HEK293T (cell line): ENCODE results near the gene ARID1B.

Source experiments
- CTCF ChIA-PET: fragments of 350-600 bp; formaldehyde crosslinking; extraction: SDS; loops from one replicate; lab custom pipeline; 2021; ENCODE audit warnings: antibody characterized with exemption, inconsistent platforms; lab: Yijun Ruan, JAX
- POLR2A ChIA-PET: fragments of 350-600 bp; formaldehyde crosslinking; extraction: SDS; loops from one replicate; lab custom pipeline; 2020; ENCODE audit warnings: antibody characterized with exemption, inconsistent platforms; lab: Yijun Ruan, JAX
- DNase-seq: peaks from one replicate; pipeline ENCODE4 v3.0.0; 2012; ENCODE audit warnings: mixed read lengths; ENCODE audit errors: extremely low spot score
- ARNT ChIP-seq: fragments of 450-650 bp; IDR thresholded peaks from 2 replicates; pipeline ENCODE4 v1.6.1; 2017; ENCODE audit warnings: mild to moderate bottlenecking
- BHLHE40 ChIP-seq: fragments of 450-650 bp; IDR thresholded peaks from 2 replicates; pipeline ENCODE4 v1.6.1; 2016; ENCODE audit warnings: mild to moderate bottlenecking, moderate library complexity, borderline replicate concordance
- CTBP1 ChIP-seq: fragments of 450-650 bp; IDR thresholded peaks from 2 replicates; pipeline ENCODE4 v1.6.1; 2016; ENCODE audit warnings: borderline replicate concordance
- ELF4 ChIP-seq: fragments of 450-650 bp; IDR thresholded peaks from 2 replicates; pipeline ENCODE4 v1.6.1; 2017; ENCODE audit warnings: antibody characterized with exemption
- FOXA1 ChIP-seq: fragments of 450-650 bp; IDR thresholded peaks from 2 replicates; pipeline ENCODE4 v1.6.1; 2016; ENCODE audit warnings: mild to moderate bottlenecking
- FOXK2 ChIP-seq: fragments of 450-650 bp; IDR thresholded peaks from 2 replicates; pipeline ENCODE4 v1.6.1; 2016; ENCODE audit warnings: mild to moderate bottlenecking
- FOXM1 ChIP-seq: fragments of 450-650 bp; IDR thresholded peaks from 2 replicates; pipeline ENCODE4 v1.6.1; 2017; ENCODE audit warnings: mild to moderate bottlenecking, borderline replicate concordance
- HDGF ChIP-seq: fragments of 450-650 bp; IDR thresholded peaks from 2 replicates; pipeline ENCODE4 v1.6.1; 2017; ENCODE audit warnings: antibody characterized with exemption, borderline replicate concordance
- L3MBTL2 ChIP-seq: fragments of 450-650 bp; conservative IDR thresholded peaks from 2 replicates; pipeline ENCODE4 v1.6.1; 2016; ENCODE audit warnings: mild to moderate bottlenecking
- LEF1 ChIP-seq: fragments of 450-650 bp; IDR thresholded peaks from 2 replicates; pipeline ENCODE4 v1.6.1; 2017; ENCODE audit warnings: mild to moderate bottlenecking, borderline replicate concordance
- NFRKB ChIP-seq: fragments of 450-650 bp; IDR thresholded peaks from 2 replicates; pipeline ENCODE4 v1.6.1; 2016; ENCODE audit warnings: mild to moderate bottlenecking, moderate library complexity
- SP1 ChIP-seq: fragments of 450-650 bp; IDR thresholded peaks from 2 replicates; pipeline ENCODE4 v1.6.1; 2017
- SUZ12 ChIP-seq: fragments of 450-650 bp; IDR thresholded peaks from 2 replicates; pipeline ENCODE4 v1.6.1; 2016; ENCODE audit warnings: mild to moderate bottlenecking
- TARDBP ChIP-seq: fragments of 450-650 bp; IDR thresholded peaks from 2 replicates; pipeline ENCODE4 v1.6.1; 2016
- ZNF384 ChIP-seq: fragments of 450-650 bp; IDR thresholded peaks from 2 replicates; pipeline ENCODE4 v1.6.1; 2016
- TF ChIP-seq, protein P1 (sequence below): fragments of 450-650 bp; IDR thresholded peaks from 2 replicates; pipeline ENCODE4 v1.6.1; 2016

Gene ARID1B

DNA sequence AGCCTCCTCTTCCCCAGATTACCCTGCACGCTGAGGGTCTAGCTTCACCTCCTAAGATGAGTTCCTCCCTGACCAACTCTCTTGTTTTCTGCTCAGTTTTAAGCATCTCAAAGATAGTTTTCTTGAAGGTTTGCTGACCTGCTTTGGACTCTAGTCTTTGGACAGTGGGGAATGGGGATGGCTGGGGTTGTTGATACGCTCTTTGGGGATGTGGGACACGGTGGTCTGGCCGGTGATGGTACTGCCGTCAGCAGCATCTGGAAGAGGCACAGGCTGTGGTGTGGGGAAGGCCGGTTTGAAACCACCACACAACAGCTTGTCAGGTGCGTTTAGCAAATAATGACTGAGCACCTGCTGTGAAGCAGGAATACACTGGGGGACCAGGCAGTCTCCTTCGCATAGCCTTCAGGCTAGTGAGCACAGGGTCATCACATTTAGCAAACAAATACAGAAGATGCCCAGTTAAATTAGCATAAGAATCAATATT is 452.0 kb downstream of the ARID1B start:
- CTCF ChIA-PET = no interaction called here
- TF ChIP-seq SP1 (no peak), LEF1 (no peak), SUZ12 (no peak), FOXM1 (no peak), ARNT (no peak), BHLHE40 (no peak), HDGF (no peak), TARDBP (no peak), CTBP1 (no peak)
- TF ChIP-seq, protein P1, sequence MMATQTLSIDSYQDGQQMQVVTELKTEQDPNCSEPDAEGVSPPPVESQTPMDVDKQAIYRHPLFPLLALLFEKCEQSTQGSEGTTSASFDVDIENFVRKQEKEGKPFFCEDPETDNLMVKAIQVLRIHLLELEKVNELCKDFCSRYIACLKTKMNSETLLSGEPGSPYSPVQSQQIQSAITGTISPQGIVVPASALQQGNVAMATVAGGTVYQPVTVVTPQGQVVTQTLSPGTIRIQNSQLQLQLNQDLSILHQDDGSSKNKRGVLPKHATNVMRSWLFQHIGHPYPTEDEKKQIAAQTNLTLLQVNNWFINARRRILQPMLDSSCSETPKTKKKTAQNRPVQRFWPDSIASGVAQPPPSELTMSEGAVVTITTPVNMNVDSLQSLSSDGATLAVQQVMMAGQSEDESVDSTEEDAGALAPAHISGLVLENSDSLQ = no peak
- no peak for DNase-seq

DNA sequence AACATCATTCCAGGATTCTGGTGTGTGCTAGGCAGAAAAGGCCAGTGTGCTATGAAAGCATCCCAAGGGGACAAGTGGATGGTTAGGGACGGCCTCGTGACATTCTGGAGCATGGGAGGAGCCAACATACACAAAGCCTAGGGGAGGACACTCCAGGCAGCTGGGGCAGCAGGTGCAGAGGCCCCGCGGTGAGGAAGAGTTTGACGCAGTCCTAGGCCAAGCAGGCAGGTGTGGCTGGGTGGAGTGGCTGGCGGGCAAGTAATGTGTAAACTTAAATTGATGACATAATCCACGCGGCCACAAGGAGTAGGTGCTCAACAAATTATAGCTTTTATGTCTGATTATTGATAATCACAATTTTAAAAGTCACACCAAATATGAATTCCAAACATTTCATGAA is 452.5 kb downstream of the ARID1B start:
- ChIA-PET CTCF (no interaction called here), POLR2A (no interaction called here)
- no peak for DNase-seq
- no peak for TF ChIP-seq TARDBP
- no peak for TF ChIP-seq SP1
- no peak for TF ChIP-seq FOXM1
- TF ChIP-seq BHLHE40 = no peak
- TF ChIP-seq FOXK2 = no peak
- no peak for TF ChIP-seq ELF4

More for the DNA sequence above, 452.0 kb downstream of the ARID1B start:
- POLR2A ChIA-PET = no interaction called here

DNA sequence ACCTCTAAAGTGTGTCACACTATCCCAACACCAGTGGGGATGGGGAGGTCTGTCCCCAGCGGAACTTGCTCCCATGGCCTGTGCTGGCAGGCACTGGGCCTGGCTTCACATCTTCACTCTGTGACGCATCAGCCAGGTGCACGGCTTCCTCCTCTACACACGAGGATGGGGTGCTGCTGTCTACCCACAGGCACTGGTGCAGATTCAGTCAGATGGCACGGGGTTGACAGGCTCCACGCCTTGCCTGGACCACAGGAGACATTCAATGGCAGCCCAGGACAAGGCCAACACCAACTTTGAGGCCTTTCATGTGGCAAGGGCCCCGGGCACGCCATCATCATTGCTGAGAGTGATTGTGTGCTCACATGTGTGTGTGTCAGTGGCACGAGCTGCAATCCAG is 453.7 kb downstream of the ARID1B start:
- POLR2A ChIA-PET = interaction anchor here (0.5 kb wide), 1 partner anchor 1679 kb away, joined by 3 read pairs; no protein-coding TSS in a partner anchor
- TF ChIP-seq LEF1 = no peak
- no peak for TF ChIP-seq FOXM1
- TF ChIP-seq NFRKB = no peak
- TF ChIP-seq ARNT = no peak
- TF ChIP-seq TARDBP = no peak
- no peak for TF ChIP-seq FOXK2
- TF ChIP-seq SUZ12 = no peak
- TF ChIP-seq SP1 = no peak
- TF ChIP-seq HDGF = no peak
- TF ChIP-seq, protein P1 = no peak
- CTCF ChIA-PET = no interaction called here
- DNase-seq = no peak

DNA sequence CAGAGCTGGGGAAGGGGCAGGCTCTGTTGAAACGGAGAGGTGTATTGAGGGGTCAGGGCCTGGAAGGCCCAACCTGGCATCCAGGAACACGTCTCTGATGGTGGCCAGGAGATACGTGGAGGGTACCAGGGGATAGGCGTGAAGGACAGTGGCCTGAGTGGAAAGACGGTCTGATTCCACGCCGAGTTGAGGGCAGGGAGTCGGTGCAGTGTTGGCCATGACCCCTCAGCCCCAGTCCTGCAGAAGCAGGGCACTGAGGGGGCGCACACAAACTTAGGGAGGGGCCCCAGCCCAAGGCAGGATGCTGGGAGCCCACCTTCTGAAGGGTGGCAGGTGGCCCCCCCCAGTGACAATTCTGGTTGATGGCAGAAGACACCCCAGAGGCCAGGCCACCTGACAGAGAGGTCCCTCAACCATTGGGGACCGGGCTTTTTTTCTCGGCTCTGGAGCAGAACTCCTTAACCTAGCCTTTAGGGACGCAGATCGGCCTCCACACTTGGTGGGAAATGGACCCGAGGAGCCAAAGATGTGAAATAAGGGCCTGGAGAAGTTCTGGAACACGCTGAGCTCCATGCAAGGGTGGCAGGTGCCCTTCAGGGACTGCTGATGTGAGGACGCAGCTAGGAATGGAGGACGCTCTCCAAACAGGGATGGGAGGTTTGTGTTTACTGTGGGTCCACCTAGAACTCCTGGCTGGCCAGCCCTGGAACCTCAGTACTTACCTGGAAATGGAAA is 455.1 kb downstream of the ARID1B start:
- TF ChIP-seq SUZ12 = no peak
- no peak for TF ChIP-seq FOXM1
- TF ChIP-seq SP1 = no peak
- TF ChIP-seq L3MBTL2 = no peak
- TF ChIP-seq ZNF384 = no peak
- TF ChIP-seq, protein P1 = no peak
- TF ChIP-seq FOXA1 = no peak
- no peak for TF ChIP-seq HDGF
- no peak for TF ChIP-seq NFRKB
- TF ChIP-seq CTBP1 = no peak
- TF ChIP-seq ARNT = no peak
- TF ChIP-seq BHLHE40 = no peak
- no peak for TF ChIP-seq TARDBP
- no peak for TF ChIP-seq FOXK2
- no peak for TF ChIP-seq LEF1
- TF ChIP-seq ELF4 = no peak
- POLR2A ChIA-PET = no interaction called here
- CTCF ChIA-PET = no interaction called here
- no peak for DNase-seq

DNA sequence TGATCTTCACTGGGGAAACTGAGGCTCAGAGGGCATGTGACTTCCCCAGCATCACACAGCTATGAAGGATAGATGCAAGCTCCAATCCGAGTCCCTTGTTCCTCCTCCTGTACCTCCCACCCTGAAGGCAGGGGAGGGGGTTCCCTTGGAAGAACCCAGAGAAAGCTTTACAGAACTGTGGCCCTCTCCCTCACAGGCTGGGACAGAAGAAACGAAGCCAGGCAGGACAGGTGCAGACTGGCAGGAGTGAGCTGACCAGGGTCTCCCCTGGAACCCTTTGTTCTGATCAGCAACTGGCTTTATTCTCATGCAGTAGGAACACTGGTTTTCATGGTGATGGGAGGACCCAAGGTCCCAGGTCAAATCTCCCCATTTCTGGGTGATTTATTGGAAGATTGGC is 456.0 kb downstream of the ARID1B start:
- ChIA-PET CTCF (interaction anchor here (0.6 kb wide), 1 partner anchor 196 kb away, joined by 4 read pairs; no protein-coding TSS in a partner anchor), POLR2A (no interaction called here)
- DNase-seq = no peak
- TF ChIP-seq HDGF (no peak), FOXA1 (no peak), ELF4 (no peak), CTBP1 (no peak), ZNF384 (no peak), SUZ12 (no peak), L3MBTL2 (no peak), FOXK2 (no peak), ARNT (no peak), LEF1 (no peak), NFRKB (no peak), FOXM1 (no peak), TARDBP (no peak), BHLHE40 (no peak), SP1 (no peak)
- TF ChIP-seq, protein P1 = no peak
